ENCODE data around the gene PCBP3.

PCBP3 gene

DNA sequence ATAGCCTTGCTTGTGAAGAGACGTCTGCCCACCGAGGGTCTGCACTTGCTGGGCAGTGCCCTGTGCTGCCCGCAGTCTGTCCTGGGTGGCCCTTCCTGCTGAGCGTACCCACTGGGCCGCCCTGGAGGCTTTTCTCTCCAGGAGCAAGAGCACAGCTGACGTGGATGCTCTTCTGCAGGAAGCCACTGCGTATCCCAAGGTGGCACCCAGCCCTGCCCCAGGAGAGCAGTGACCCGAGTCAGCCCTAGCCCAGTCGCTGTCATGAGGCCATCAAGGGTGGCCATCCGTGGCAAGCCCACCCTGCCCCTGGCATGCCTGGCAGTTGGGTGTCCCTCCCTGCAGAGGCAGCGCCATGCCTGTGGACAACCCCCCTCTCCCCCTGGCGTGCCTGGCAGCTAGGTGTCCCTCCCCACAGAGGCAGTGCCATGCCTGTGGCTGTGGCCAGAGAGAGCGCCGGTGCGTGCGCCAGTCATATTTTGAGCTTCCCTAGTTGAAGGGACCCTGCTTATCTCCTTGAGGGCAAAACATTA lies 286.8 kb downstream of the PCBP3 start:
- DNase-seq (ENCODE audit: low read depth) = no peak

DNA sequence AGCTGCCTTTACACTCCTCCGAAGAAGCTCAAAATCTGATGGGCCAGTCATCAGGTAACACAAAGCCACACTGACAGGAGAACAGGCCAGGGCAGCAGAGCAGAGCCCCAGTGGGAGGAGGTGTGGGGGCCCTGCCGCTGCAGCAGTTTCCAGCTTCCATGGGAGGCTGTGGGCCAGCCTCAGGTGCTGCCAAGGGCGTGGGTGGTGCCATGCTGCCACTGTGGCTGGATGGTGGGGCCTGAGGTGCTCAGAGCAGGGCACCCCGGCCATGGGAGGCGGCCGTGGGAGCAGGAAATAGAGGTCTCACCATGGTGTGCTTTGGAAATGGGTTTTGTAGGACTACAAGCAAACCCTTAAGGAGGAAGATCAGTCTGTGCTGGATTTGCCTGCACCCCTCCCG lies 287.3 kb downstream of the PCBP3 start:
- DNase-seq (ENCODE audit: low read depth) = no peak

DNA sequence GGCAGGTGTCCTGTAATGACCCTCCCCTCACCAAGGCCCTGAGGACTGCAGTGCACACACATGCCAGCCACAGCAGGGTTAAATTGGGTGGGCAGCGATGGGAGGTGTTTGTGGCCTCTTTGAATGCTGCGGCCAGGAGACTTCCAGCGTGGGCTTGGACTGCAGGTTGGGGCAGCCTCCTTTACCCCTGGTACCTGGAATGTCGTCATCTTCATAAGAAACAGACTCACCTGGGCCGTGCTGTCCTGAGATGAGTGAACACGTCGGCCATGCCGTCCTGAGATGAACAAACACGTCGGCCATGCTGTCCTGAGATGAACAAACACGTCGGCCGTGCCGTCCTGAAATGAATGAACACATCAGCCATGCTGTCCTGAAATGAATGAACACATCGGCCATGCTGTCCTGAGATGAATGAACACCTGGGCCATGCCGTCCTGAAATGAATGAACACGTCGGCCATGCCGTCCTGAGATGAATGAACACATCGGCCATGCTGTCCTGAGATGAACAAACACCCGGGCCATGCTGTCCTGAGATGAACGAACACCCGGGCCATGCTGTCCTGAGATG lies 288.0 kb downstream of the PCBP3 start:
- no peak for DNase-seq (ENCODE audit: low read depth)

DNA sequence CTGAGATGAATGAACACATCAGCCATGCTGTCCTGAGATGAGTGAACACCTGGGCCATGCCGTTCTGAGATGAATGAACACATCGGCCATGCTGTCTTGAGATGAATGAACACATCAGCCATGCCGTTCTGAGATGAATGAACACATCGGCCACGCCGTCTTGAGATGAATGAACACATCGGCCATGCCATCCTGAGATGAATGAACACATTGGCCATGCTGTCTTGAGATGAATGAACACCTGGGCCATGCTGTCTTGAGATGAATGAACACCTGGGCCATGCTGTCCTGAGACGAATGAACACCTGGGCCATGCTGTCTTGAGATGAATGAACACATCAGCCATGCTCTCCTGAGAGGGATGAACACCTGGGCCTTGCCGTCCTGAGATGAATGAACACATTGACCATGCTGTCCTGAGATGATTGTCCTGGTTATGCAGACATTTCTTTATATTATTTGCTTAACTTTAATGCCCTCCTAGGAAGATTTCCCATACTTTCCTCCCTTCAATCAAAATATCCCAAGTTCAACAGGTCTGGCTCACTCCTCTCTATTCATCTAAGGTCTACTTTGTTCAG lies 289.5 kb downstream of the PCBP3 start:
- no peak for DNase-seq (ENCODE audit: low read depth)

DNA sequence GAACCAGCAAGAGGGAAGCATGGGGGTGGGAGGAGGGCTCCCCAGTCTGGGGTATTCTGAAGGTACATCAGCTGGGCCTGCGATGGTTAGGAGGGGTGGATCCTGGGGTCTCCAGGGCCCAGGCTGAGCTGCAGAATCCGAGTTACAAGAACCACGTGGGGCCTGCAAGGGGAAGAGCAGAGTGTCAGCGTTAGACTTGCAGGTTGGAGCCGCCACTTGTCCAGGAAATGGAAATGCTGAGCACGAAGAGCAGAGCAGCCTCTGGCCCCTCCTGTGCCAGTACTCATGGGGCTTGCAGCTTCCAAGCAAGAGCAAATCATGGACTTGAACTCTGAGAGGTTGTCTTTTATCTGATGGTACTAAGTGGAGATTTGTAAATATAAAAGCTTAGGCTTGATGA lies 290.6 kb downstream of the PCBP3 start:
- DNase-seq (ENCODE audit: low read depth) = no peak

DNA sequence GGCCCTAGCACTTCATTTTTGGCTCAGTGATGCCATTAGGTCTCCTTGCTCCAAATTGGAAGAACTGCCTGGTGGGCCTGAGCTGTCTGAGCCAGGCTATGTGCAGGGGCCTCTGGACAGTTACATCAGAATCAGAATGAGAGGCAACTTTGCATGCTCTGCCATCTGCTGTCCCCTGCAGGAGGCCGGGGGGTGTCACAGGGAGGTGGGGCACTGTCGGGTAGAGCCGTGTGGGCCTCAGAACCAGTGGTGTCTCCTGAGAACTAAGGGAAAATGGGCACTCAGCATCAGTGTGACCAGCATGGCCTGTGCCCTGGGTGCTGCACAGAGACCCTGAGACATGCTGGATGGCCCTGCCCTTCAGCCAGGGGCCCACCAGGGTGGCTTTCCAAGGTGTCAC lies 291.0 kb downstream of the PCBP3 start:
- no peak for DNase-seq (ENCODE audit: low read depth)

DNA sequence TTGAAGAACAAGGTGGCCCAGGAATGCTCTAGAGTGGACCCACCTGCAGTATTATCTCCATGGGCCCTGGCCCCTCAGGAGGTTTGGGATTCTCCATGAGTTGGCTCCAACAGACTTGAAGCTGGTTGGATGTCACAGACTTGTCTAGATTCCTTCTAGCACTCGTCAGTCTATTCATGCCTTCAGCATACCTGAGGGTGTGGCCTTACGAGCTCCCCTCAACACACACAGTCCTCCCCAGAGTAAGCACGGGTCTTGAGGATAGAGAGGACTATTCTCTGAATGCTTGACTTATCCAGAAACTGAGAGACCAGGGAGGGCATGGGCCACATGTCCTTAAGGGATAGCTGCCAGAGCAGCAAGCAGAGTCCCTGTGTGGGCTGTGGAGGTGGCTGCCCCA lies 292.1 kb downstream of the PCBP3 start:
- no peak for DNase-seq (ENCODE audit: low read depth)

DNA sequence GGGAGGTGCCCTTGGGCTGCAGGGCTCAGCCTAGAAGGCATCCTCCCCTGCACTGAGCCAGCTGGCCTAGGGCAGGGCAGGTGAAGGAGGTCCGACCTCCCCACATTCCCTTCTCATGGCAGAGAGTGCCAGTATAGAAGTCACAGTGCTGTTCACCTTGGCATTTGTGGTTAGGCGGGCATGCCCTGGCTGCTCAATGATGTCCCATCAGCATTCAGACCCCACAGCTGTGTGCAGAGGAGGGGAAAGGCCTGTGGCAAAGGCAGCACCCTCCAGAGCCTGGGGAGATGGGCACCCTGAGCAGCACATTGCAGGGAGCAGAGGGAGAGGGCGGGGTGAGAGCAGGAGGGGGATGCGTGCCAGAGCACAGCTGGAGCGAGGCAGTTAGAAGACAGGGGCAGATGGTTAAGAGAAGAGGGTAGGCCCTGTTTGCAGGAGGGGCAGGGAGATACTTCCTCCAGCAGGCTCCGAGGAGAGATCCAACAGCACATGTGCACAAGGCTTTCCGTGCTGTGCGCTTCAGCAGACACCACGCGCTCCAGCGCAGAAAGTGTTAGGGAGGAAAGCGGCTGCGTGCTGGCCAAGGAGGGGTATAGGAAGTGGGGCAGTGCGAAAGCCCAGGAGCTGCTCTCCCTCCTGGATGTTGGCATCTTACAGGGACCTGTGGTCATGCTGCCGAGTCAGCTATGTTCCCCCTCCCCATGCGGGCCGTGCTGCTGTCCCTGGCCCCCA lies 294.4 kb downstream of the PCBP3 start:
- DNase-seq (ENCODE audit: low read depth) = no peak

DNA sequence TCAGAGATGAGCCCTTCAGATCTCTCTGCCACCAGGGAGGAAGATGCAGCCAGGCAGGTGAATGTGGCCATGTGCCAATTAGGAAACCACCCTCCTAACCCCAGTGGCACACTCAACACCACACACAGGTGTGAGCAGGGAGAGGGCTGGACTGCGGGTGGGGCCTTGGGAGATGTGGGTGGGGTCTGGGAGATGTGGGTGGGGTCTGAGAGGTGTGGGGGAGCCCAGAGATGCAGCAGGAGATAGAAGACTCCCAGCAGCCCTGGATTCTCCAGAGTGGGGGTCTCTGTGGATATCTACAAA lies 294.9 kb downstream of the PCBP3 start:
- DNase-seq (ENCODE audit: low read depth) = no peak

DNA sequence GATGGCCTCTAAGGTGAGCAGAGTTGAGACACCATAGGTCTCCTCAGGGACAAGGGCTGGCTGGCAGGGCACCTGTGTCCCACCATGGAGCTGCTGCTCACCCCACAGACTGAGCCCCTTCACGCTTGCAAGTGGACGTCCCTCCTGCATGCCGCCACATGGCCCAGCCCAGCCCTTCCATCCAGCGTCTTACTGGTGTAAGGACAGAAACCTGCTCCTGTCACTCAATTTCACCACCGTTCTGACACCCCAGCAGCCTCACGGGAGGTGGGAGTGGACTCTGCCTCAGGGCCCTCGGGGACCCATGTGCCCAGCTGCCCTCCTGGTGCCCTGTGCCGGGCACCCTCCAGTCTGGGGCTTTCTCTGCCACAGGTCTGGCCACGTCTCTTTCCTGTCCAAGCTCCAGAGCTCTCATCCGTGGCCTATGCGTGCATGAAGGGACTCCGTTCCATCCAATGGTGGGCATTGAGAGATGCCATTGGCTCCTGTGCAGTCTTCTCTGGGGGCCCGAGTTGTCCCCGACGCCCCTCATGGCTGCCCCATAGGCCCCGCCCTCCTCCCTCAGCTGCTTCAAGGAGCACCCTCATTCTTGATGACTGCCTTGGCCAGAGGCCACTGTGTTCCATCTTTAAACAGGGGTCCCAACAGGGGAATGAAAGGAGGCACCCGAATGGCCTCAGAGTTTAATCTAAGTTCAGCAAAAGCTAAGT lies 295.4 kb downstream of the PCBP3 start:
- DNase-seq (ENCODE audit: low read depth) = no peak

DNA sequence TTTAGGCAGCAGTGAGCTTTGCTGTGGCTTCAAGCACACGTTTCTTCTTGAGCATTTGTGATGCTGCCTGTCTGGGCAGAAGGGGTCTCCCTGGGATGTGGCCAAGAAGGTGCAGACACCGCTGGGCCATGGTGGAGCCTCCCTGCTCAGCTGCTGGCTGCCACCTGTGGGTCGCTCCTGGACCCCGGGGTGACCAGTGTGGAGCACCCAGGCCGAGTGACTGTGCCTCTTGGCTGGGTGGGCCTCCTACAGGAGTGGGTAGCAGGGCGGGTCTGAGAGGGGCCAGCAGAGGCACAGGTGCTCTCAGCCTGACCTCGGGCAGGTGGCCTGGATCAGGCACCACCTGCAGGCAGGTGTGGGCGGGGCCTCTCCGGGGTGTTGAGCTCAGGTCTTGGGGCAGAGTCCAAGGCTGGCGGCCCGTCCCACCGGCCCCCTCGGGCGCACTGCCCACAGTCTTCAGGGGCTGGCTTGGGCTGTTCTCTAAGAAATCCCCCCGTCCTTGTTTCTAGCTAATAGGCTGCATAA lies 296.1 kb downstream of the PCBP3 start:
- DNase-seq (ENCODE audit: low read depth) = no peak

DNA sequence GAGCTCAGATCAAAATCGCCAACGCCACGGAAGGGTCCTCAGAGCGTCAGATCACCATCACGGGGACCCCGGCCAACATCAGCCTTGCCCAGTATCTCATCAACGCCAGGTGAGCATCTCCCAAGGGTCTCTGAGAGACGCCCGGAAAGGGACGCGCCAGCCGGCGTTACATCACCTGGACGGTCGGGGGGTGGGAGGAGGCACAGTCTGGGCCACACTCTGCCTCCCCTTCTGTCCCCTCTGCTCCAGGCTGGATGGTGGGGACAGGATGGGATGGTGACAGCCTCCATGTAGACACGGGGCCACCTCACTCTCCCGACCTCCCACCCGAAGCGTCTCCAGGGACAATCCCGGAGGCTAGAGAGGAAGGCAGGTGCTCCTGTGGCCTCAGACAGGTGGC lies 296.6 kb downstream of the PCBP3 start:
- no peak for DNase-seq (ENCODE audit: low read depth)

DNA sequence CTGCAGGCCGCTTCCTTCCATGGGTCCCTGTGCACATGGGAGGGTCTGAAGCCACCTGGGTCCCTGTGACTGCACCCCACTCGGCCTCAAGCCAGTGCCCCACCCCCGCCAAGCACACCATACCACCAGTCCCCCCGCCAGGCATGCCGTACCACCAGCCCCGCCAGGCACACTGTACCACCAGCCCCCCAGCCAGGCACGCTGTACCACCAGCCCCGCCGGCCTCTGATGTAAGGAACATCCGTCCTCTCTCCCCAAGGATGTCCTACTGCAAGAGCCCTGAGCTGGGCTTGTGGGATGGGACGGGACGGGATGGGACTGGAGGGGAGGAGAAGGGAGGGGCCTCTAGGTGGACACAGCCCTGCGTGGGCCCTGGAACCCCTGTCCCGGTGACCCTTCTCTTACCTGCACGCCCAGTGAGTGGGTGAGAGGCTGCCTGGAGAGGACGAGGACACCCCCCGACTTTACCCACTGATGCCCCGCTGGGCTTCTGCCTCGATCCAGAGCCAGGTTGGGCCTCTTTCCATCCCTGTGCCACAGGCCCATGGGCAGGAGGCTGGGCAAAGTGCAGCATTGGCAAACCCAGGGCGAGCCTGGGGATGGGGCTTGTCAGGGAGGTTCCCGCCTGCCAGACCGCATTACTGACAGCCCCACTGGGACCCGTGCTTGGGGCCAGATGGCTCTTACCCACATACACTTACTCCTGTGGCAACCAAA lies 297.3 kb downstream of the PCBP3 start:
- DNase-seq (ENCODE audit: low read depth) = no peak

DNA sequence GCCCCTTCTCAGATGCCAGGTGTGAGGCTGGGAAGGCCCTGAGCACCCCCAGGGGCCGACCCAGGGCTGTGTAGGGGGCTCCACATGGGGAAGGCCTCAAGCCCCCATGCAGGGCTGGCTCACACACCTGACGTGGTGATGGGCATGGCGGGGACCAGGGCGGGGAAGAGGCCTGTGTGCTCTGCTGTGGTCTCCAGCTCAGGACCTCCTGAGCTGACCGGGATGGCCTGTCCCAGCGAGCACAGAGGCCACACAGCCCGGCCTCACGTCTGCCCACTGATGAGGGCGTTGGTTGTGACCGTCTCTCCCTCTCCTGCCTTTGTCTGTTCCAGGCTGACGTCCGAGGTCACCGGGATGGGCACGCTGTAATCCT lies 297.8 kb downstream of the PCBP3 start:
- no peak for DNase-seq (ENCODE audit: low read depth)

DNA sequence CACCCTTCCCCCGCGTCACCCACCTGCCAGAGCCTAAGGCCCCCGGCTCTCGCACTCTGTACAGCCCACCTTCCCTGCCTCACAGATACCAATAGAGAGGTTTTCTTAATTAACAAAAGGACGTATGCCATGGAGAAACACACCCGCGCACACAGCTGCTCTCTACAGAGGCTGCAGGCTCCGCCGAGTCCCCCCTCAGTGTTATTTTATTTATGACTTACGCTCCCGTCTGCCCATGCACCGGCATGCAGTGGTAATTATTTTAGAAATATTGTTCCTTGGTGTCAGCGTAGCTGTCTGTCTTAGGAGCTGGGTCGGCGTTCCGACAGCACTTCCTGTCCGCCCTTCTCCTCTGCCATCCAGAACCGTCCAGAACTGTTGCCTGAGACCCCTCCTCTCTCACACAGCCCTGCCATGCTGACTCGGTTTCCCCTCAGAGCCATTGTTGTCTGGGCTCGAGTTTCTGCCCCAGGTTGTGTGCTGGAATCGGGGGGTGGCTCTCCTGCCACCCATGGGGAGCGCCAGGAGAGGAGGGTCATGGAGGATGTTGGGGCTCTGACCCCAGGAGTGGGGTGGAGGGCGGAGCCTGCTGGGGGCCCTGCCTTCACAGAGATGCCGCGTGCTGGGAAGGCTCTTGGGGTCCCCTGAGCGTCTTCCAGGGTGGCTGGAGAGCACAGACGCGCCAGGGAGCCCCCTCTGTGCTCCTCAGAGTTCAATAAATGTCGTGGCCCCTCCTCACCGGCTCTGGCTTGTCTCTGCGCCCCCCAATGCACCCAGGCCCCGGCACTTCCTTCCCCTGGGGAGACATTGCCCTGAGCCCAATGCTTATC lies 298.4 kb downstream of the PCBP3 start:
- DNase-seq (ENCODE audit: low read depth) = no peak

DNA sequence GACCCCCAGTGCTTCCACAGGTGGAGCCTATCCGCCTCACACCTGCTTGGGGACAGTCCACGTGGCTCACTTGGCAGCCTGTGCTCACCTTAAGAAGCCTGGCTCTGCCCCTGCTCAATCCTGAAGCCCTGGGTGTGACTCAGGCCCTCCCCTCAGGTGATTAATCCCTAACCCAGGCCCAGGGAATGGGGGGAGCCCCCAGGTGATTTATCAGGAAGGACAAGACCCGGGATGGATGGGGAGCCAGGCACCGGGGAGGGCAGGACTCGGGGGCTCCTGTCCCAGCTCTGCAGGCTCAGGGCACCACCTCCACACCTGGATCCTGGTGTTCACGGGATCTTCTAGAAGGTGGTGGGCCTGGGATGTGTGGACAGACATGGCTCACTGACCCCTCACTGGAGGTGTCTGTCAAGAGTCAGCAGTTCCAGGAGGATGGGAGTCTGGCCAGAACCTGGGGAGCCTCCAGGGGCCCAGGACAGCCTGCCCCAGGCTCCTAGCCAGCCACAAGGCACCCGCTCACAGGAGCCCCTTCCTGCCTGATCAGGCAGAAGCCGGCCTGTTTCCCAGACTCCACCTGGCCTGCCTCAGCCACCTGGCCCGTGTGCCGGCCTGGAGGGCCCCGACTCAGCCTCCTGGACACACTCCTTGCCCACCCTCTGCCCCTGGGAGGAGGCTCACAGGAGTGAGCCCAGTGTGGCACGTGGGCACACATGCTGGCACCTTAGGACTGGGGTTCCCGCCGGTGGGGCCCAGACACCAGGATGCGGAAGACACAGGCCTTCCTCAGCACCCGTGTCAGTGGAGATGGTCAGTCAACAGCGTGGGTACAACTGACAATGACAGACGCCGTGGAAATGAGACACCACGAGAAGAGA lies 299.5 kb downstream of the PCBP3 start:
- no peak for DNase-seq (ENCODE audit: low read depth)

DNA sequence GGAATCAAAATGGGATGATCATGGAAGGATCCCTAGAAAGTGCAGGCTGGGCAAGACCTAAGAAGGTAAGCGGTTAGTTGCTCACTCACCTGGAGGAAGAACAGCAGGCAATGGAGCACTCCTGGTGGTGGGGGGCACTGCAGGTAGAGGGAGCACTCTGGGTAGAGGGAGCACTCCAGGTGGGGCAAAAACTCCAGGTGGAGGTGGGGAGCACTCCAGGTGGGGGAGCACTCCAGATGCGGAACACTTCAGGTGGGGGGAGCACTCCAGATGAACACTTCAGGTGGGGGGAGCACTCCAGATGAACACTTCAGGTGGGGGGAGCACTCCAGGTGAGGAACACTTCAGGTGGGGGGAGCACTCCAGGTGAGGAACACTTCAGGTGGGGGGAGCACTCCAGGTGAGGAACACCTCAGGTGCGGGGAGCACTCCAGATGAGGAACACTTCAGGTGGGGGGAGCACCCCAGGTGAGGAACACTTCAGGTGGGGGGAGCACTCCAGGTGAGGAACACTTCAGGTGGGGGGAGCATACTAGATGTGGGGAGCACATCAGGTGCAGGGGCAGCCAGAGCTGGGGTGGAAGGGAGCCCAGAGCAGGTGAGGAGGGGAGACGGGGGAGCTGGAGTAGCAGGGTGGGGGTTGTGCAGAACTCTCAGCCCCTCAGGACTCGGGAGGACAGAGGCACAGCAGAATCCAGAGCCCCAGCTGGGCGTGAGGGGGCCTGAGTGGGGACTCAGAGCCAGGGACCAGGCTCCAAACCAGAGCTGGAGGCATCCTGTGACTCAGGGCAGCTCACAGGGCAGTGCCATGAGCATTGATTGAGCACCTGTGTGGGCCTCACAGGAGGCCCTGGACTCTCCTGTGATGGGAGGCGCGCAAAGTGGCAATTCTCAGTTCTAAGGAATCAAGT lies 300.4 kb downstream of the PCBP3 start:
- DNase-seq (ENCODE audit: low read depth) = no peak

DNA sequence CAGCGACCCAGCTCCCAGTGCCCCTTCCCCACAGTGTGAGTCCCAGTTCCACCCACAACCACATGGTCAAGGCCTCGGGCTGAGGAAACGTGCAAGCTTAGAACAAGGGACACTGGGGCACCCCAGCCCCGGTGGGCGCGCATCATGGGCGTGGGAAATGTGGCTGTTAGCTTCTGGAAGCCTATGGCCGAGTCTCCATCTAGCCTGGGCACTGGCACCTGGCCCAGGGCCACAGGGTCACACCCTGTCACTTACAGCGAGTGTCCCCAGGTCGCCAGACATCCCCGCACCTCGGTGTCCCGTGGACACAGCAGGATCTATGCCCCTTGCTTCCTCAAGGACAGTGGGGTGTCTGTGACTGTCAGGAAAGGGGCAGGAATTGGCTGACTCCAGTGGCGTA lies 301.1 kb downstream of the PCBP3 start:
- DNase-seq (ENCODE audit: low read depth) = no peak
